ENCODE measurements around the gene UBE2Q1.

GRCh38 chr1:154551474-154551873 is 7.0 kb downstream of the UBE2Q1 start:
- TF ChIP-seq POLR2AphosphoS5 (IDR thresholded peaks at IDR 0.05; ENCODE audit: low read depth, low read length) (no peak), POLR2A (IDR thresholded peaks at IDR 0.05; ENCODE audit: low read depth, low read length) (no peak)

All from GM12892 (cell line).